Hematopoietic multipotent progenitor cell (in vitro differentiated cells): ENCODE measurements around the gene GZF1. TPM values are rescaled to one million over a fixed set of nuclear protein-coding genes. Genes with fewer than 3 reads are reported as not detected.

Experiments used
- small RNA-seq: library from RNA; depleted of rRNA; stranded (forward); fragments of <200 nt; gene quantifications from one replicate; pipeline ENCODE3, GENCODE V24; 2012
- total RNA-seq: library from RNA; depleted of rRNA; stranded (reverse); fragments of >200 nt; gene quantifications from one replicate; pipeline ENCODE4 v1.2.3, GENCODE V29; 2012

GZF1 gene
- total RNA-seq, 1 donor: 56.6 TPM

Small RNA genes lying within 50 kb of the gene (small RNA-seq; reads per million reads assigned to genes)
- gene RNA5SP479: not detected

Other genes with a start within 250 kb of the GZF1 start
- gene NXT1, start 11.4 kb upstream of the GZF1 start, total RNA-seq: 45.5 TPM
- 4.8 TPM for gene NAPB, start 59.3 kb downstream of the GZF1 start, total RNA-seq
- not detected for gene CSTL1, start 77.5 kb downstream of the GZF1 start, total RNA-seq
- gene CST11, start 90.7 kb downstream of the GZF1 start, total RNA-seq: not detected
- not detected for gene CST8, start 128.9 kb downstream of the GZF1 start, total RNA-seq
- gene CST9L, start 206.3 kb downstream of the GZF1 start, total RNA-seq: not detected
- not detected for gene CST9, start 243.7 kb downstream of the GZF1 start, total RNA-seq